CD4-positive, alpha-beta T cell (primary cell): ENCODE measurements around the gene ADSS2. TPM values are rescaled to one million over a fixed set of nuclear protein-coding genes. Genes with fewer than 3 reads are reported as not detected.

ENCODE experiments used
- ATAC-seq: fragments of 200-7000 bp; cut with Tn5 transposase; one replicate; pipeline ENCODE4 v1.10.0; 2022; ENCODE audit warnings: mild to moderate bottlenecking; ENCODE audit not compliant: poor library complexity
- CTCF ChIA-PET: fragments of 350-600 bp; sonication (Branson Sonifier 250); formaldehyde crosslinking; loops from one replicate; lab custom pipeline; 2021; ENCODE audit warnings: antibody characterized with exemption, inconsistent platforms; lab: Charles Lee
- POLR2A ChIA-PET: fragments of 350-600 bp; sonication (Branson Sonifier 250); formaldehyde crosslinking; loops from one replicate; lab custom pipeline; 2021; ENCODE audit warnings: antibody characterized with exemption, inconsistent platforms; lab: Charles Lee
- DNase-seq, 14 experiments: peaks; one replicate each; pipeline ENCODE4 v3.0.0-alpha.2; 2013 to 2020; ENCODE audit warnings: mixed read lengths in 2 of 14
- H3K27ac ChIP-seq, 2 donors: one replicate each; pipeline versions ENCODE4 v1.5.1 to v1.7.0; 2013; ENCODE audit warnings: low read length in 2 of 2, low read depth in 1 of 2, mild to moderate bottlenecking in 1 of 2
- H3K27me3 ChIP-seq, 2 experiments: 1 replicate in 1 of 2; 2 replicates in 1 of 2; pipeline versions ENCODE4 v1.6.1 to v1.7.0; 2013; ENCODE audit warnings: low read length in 2 of 2, control low read depth in 1 of 2, mild to moderate bottlenecking in 1 of 2, moderate library complexity in 1 of 2; ENCODE audit not compliant: insufficient read depth in 2 of 2, control insufficient read depth in 1 of 2
- H3K36me3 ChIP-seq: one replicate; pipeline ENCODE4 v1.6.1; 2013; ENCODE audit warnings: low read length, control low read depth; ENCODE audit not compliant: insufficient read depth
- H3K4me1 ChIP-seq: one replicate; pipeline ENCODE4 v1.6.1; 2013; ENCODE audit warnings: low read length, control low read depth; ENCODE audit not compliant: insufficient read depth
- H3K4me3 ChIP-seq: one replicate; pipeline ENCODE4 v1.5.1; 2013; ENCODE audit warnings: mild to moderate bottlenecking, low read length, moderate library complexity
- H3K9me3 ChIP-seq, 2 experiments: 1 replicate in 1 of 2; 2 replicates in 1 of 2; pipeline versions ENCODE4 v1.6.1 to v1.7.0; 2013; ENCODE audit warnings: low read length in 2 of 2, mild to moderate bottlenecking in 2 of 2, control low read depth in 1 of 2, moderate library complexity in 1 of 2; ENCODE audit not compliant: control insufficient read depth in 1 of 2, insufficient read depth in 1 of 2
- H3K27ac Mint-ChIP-seq: one replicate; pipeline ENCODE4 v1.8.0; 2020; ENCODE audit warnings: mixed read lengths
- H3K27me3 Mint-ChIP-seq: one replicate; pipeline ENCODE4 v1.8.0; 2021; ENCODE audit warnings: mixed read lengths
- H3K36me3 Mint-ChIP-seq: one replicate; pipeline ENCODE4 v1.8.0; 2021; ENCODE audit warnings: low read depth, mixed read lengths
- H3K4me1 Mint-ChIP-seq: one replicate; pipeline ENCODE4 v1.8.0; 2021; ENCODE audit warnings: low read depth, mixed read lengths
- H3K4me3 Mint-ChIP-seq: one replicate; pipeline ENCODE4 v1.8.0; 2020; ENCODE audit warnings: mild to moderate bottlenecking, mixed read lengths
- H3K9me3 Mint-ChIP-seq: one replicate; pipeline ENCODE4 v1.8.0; 2020; ENCODE audit warnings: mixed read lengths
- intact Hi-C, 2 experiments: fragments of 100-400 bp; cut with DNase I in 1 of 2; cut with micrococcal nuclease in 1 of 2; formaldehyde crosslinking; loops; one replicate each; pipeline versions ENCODE4 v1.15.1 to v1.9.0; 2023 to 2025; cut with DNase I, micrococcal nuclease
- total RNA-seq, 174 experiments: library from RNA in 2 of 174; stranded (reverse) in 2 of 174; gene quantifications; one replicate each; pipeline ENCODE4 v1.2.3 and lab custom pipeline; 2021 to 2026
- TF ChIP-seq, protein P1 (sequence below): fragments of 200-600 bp; IDR thresholded peaks from one replicate; pipeline ENCODE4 v1.8.0; 2022; ENCODE audit warnings: antibody characterized with exemption, mild to moderate bottlenecking

ADSS2 gene
- total RNA-seq, 2 experiments from 2014 or later = 30.8 to 34.0 TPM

GRCh38 chr1:244447024-244447423, 4.7 kb downstream of the ADSS2 start:
- ATAC-seq = no peak
- H3K27ac Mint-ChIP-seq = peak overlapping the region; percentile 19
- peaks cover 81% of the 10 kb centered on the region for H3K4me1 Mint-ChIP-seq
- H3K9me3 Mint-ChIP-seq = no peaks in the 10 kb centered on the region
- Histone ChIP-seq H3K36me3 (peaks cover 19% of the 10 kb centered on the region), H3K27ac (no peak overlapping the region), H3K4me3 (no peak overlapping the region), H3K4me1 (peaks cover 25% of the 10 kb centered on the region), H3K9me3 (no peaks in the 10 kb centered on the region), H3K27me3 (no peaks in the 10 kb centered on the region)
- ChIA-PET CTCF (interaction anchor here (1.7 kb wide), 1 partner anchor 148 kb away, joined by 4 read pairs; no protein-coding TSS in a partner anchor), POLR2A (interaction anchor here (1.2 kb wide), 3 partner anchors 14 to 1191 kb away, joined by 3 to 5 read pairs (median 3); partner anchors contain the start of genes CATSPERE and SDCCAG8)
- intact Hi-C loops = no loop called here
- no peaks in the 10 kb centered on the region for H3K27me3 Mint-ChIP-seq
- TF ChIP-seq, protein P1, sequence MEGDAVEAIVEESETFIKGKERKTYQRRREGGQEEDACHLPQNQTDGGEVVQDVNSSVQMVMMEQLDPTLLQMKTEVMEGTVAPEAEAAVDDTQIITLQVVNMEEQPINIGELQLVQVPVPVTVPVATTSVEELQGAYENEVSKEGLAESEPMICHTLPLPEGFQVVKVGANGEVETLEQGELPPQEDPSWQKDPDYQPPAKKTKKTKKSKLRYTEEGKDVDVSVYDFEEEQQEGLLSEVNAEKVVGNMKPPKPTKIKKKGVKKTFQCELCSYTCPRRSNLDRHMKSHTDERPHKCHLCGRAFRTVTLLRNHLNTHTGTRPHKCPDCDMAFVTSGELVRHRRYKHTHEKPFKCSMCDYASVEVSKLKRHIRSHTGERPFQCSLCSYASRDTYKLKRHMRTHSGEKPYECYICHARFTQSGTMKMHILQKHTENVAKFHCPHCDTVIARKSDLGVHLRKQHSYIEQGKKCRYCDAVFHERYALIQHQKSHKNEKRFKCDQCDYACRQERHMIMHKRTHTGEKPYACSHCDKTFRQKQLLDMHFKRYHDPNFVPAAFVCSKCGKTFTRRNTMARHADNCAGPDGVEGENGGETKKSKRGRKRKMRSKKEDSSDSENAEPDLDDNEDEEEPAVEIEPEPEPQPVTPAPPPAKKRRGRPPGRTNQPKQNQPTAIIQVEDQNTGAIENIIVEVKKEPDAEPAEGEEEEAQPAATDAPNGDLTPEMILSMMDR = no peak
- H3K36me3 Mint-ChIP-seq = peaks cover 43% of the 10 kb centered on the region
- H3K4me3 Mint-ChIP-seq = no peak overlapping the region
- DNase-seq = no peak

- no peaks in the 10 kb centered on the region for H3K27me3 ChIP-seq
- ChIA-PET CTCF (interaction anchor here (0.9 kb wide), 1 partner anchor 146 kb away, joined by 3 read pairs; no protein-coding TSS in a partner anchor), POLR2A (no interaction called here)
Measured at GRCh38 chr1:244445320-244446181, 6.2 kb downstream of the ADSS2 start.

DNA sequence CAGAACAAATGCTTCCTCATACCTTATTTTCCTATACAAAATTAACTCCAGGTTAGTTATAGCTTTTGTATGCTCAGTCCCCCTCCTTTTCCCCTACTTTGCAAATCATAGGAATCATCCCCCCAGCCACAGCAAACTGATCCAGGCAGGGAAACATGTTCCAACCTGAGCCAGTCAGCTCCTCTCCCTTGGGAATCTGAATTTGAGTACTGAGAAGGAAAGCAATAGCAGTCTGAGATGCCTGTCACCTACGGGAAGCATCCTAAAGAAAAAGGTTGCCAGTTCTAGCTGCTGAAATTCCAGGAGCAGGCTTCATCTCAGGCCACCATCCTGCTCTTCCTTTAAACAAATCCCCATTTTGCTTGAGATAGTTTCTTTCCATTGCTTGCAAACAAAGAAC, 6.9 kb downstream of the ADSS2 start:
- peaks cover 15% of the 10 kb centered on the region for H3K4me1 ChIP-seq
- peaks cover 36% of the 10 kb centered on the region for H3K36me3 Mint-ChIP-seq
- POLR2A ChIA-PET = interaction anchor here (0.8 to 1.0 kb wide), 2 partner anchors 17 to 387 kb away, joined by 3 read pairs; partner anchors contain the start of gene CATSPERE

More at GRCh38 chr1:244445320-244446181, 6.2 kb downstream of the ADSS2 start:
- H3K27me3 Mint-ChIP-seq = no peaks in the 10 kb centered on the region
- TF ChIP-seq, protein P1 = no peak
- no peak for DNase-seq
- Histone ChIP-seq H3K27ac (no peak overlapping the region), H3K36me3 (peaks cover 19% of the 10 kb centered on the region), H3K4me1 (peaks cover 19% of the 10 kb centered on the region), H3K4me3 (no peak overlapping the region), H3K9me3 (no peaks in the 10 kb centered on the region)
- no peak for ATAC-seq
- H3K4me1 Mint-ChIP-seq = peaks cover 80% of the 10 kb centered on the region
- intact Hi-C loops = no loop called here
- no peak overlapping the region for H3K4me3 Mint-ChIP-seq
- H3K27ac Mint-ChIP-seq = peak overlapping the region; percentile 76
- no peaks in the 10 kb centered on the region for H3K9me3 Mint-ChIP-seq
- H3K36me3 Mint-ChIP-seq = peaks cover 39% of the 10 kb centered on the region

More for the DNA sequence above, 6.9 kb downstream of the ADSS2 start:
- H3K36me3 ChIP-seq = peaks cover 20% of the 10 kb centered on the region
- no peak overlapping the region for H3K27ac Mint-ChIP-seq
- no peaks in the 10 kb centered on the region for H3K9me3 ChIP-seq
- peaks cover 80% of the 10 kb centered on the region for H3K4me1 Mint-ChIP-seq
- H3K27me3 ChIP-seq = no peaks in the 10 kb centered on the region
- H3K27ac ChIP-seq = no peak overlapping the region
- H3K4me3 Mint-ChIP-seq = no peak overlapping the region
- no peak for ATAC-seq
- no peaks in the 10 kb centered on the region for H3K9me3 Mint-ChIP-seq
- no peak overlapping the region for H3K4me3 ChIP-seq
- TF ChIP-seq, protein P1 = no peak
- no peaks in the 10 kb centered on the region for H3K27me3 Mint-ChIP-seq
- DNase-seq = no peak
- intact Hi-C loops = no loop called here
- CTCF ChIA-PET = interaction anchor here (0.9 to 1.0 kb wide), 2 partner anchors 17 to 145 kb away, joined by 3 read pairs; no protein-coding TSS in a partner anchor
